ENCODE measurements around the gene BPIFB4. TPM values are rescaled to one million over a fixed set of nuclear protein-coding genes. Genes with fewer than 3 reads are reported as not detected.

BPIFB4 gene
- total RNA-seq, 1 experiment from 2014 or later = not detected

DNA sequence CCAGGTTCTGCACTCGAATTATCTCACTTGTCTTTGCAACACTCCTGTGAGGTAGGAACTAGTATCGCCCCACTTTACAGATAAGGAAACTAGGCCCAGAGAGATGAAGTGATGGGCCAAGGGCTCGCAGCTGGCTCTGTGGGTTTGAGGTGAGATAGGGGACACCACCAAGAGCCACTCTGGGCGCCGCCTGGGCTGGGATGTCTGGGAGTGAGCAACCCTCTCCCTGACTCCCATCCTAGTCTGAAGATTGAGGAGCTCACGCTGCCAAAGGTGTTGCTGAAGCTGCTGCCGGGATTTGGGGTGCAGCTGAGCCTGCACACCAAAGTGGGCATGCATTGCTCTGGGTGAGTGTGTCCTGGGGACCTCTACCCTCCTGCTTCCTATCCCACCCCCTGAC is 20.3 kb upstream of the BPIFB4 start:
- DNase-seq (ENCODE audit: low read depth, low spot score) (no peak), ATAC-seq (no peak)
- no peaks in the 10 kb centered on the region for H3K36me3 ChIP-seq (ENCODE audit: control insufficient read depth, insufficient read depth, low read length)
- no peaks in the 10 kb centered on the region for H3K27me3 ChIP-seq (ENCODE audit: control insufficient read depth, insufficient read depth, low read length)
- H3K9me3 ChIP-seq (ENCODE audit: control insufficient read depth, insufficient read depth, low read depth, low read length) = no peaks in the 10 kb centered on the region
- intact Hi-C loops (cut with micrococcal nuclease; ENCODE audit: unreplicated experiment) (no loop called here), in situ Hi-C loops (cut with HindIII; ENCODE audit: low pct_unique_long_range_greater_than_20kb, low sequenced_read_pairs) (no loop called here)
- CTCF ChIA-PET = no interaction called here
- no peak overlapping the region for H3K4me3 ChIP-seq (ENCODE audit: low read depth in 2 of 2, low read length in 2 of 2)
- H3K27ac ChIP-seq (ENCODE audit: low read length) = no peak overlapping the region
- no TSS peak for BruUV-seq (replicated peaks)
- H3K4me1 ChIP-seq (ENCODE audit: control insufficient read depth, insufficient read depth, low read length) = no peaks in the 10 kb centered on the region
- TF ChIP-seq, protein P1, sequence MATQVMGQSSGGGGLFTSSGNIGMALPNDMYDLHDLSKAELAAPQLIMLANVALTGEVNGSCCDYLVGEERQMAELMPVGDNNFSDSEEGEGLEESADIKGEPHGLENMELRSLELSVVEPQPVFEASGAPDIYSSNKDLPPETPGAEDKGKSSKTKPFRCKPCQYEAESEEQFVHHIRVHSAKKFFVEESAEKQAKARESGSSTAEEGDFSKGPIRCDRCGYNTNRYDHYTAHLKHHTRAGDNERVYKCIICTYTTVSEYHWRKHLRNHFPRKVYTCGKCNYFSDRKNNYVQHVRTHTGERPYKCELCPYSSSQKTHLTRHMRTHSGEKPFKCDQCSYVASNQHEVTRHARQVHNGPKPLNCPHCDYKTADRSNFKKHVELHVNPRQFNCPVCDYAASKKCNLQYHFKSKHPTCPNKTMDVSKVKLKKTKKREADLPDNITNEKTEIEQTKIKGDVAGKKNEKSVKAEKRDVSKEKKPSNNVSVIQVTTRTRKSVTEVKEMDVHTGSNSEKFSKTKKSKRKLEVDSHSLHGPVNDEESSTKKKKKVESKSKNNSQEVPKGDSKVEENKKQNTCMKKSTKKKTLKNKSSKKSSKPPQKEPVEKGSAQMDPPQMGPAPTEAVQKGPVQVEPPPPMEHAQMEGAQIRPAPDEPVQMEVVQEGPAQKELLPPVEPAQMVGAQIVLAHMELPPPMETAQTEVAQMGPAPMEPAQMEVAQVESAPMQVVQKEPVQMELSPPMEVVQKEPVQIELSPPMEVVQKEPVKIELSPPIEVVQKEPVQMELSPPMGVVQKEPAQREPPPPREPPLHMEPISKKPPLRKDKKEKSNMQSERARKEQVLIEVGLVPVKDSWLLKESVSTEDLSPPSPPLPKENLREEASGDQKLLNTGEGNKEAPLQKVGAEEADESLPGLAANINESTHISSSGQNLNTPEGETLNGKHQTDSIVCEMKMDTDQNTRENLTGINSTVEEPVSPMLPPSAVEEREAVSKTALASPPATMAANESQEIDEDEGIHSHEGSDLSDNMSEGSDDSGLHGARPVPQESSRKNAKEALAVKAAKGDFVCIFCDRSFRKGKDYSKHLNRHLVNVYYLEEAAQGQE (IDR thresholded peaks at IDR 0.05; ENCODE audit: insufficient read depth in 1 of 2, low read depth in 2 of 2, low read length in 1 of 2) = no peak
- TF ChIP-seq SIN3A (IDR thresholded peaks at IDR 0.05; ENCODE audit: borderline replicate concordance, insufficient read depth, low read depth, low read length) = no peak
- POLR2A ChIA-PET = no interaction called here

DNA sequence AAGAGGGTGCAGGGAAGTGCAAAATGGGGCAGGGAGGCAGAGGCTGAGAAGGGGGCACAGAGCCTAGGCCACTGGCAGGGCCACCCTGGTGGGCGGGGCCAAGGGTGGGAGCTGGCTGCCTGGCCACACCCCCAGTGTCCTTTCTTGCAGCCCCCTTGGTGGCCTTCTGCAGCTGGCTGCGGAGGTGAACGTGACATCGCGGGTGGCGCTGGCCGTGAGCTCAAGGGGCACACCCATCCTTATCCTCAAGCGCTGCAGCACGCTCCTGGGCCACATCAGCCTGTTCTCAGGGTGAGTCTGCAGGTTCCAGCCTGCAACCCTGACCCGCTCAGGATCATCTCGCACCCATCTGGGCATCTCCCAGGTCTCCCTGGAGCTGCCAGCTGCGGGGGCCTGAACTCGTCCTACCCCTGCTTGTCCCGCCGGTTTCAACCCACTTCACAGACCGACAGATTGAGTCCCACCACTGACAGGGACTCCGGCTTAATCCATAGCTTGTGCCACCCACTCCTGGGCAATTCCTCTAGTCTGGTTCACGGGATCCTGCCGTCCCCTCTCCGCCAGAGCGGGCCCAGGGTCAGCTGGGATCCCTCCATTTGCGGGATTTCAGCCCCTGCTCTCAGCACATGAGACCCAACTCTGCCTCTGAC is 19.6 kb upstream of the BPIFB4 start:
- no peaks in the 10 kb centered on the region for H3K4me1 ChIP-seq (ENCODE audit: control insufficient read depth, insufficient read depth, low read length)
- TF ChIP-seq, protein P1 (IDR thresholded peaks at IDR 0.05; ENCODE audit: insufficient read depth in 1 of 2, low read depth in 2 of 2, low read length in 1 of 2) = no peak
- TF ChIP-seq TCF7L2 (IDR thresholded peaks at IDR 0.05; ENCODE audit: low read depth, low read length) (no peak), POLR2AphosphoS5 (IDR thresholded peaks at IDR 0.05; ENCODE audit: low read depth, low read length) (no peak), SIN3A (IDR thresholded peaks at IDR 0.05; ENCODE audit: borderline replicate concordance, insufficient read depth, low read depth, low read length) (no peak)
- TF ChIP-seq, protein P2, sequence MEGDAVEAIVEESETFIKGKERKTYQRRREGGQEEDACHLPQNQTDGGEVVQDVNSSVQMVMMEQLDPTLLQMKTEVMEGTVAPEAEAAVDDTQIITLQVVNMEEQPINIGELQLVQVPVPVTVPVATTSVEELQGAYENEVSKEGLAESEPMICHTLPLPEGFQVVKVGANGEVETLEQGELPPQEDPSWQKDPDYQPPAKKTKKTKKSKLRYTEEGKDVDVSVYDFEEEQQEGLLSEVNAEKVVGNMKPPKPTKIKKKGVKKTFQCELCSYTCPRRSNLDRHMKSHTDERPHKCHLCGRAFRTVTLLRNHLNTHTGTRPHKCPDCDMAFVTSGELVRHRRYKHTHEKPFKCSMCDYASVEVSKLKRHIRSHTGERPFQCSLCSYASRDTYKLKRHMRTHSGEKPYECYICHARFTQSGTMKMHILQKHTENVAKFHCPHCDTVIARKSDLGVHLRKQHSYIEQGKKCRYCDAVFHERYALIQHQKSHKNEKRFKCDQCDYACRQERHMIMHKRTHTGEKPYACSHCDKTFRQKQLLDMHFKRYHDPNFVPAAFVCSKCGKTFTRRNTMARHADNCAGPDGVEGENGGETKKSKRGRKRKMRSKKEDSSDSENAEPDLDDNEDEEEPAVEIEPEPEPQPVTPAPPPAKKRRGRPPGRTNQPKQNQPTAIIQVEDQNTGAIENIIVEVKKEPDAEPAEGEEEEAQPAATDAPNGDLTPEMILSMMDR (IDR thresholded peaks at IDR 0.05) = no peak
- CTCF ChIA-PET = no interaction called here
- H3K27ac ChIP-seq (ENCODE audit: low read length) = no peak overlapping the region
- in situ Hi-C loops (cut with HindIII; ENCODE audit: low pct_unique_long_range_greater_than_20kb, low sequenced_read_pairs) = no loop called here
- no peak overlapping the region for H3K4me3 ChIP-seq (ENCODE audit: low read depth in 2 of 2, low read length in 2 of 2)
- no peaks in the 10 kb centered on the region for H3K9me3 ChIP-seq (ENCODE audit: control insufficient read depth, insufficient read depth, low read depth, low read length)
- H3K36me3 ChIP-seq (ENCODE audit: control insufficient read depth, insufficient read depth, low read length) = no peaks in the 10 kb centered on the region
- intact Hi-C loops (cut with micrococcal nuclease; ENCODE audit: unreplicated experiment) = no loop called here
- no TSS peak for BruUV-seq (replicated peaks)
- no peaks in the 10 kb centered on the region for H3K27me3 ChIP-seq (ENCODE audit: control insufficient read depth, insufficient read depth, low read length)
- ATAC-seq (no peak), DNase-seq (ENCODE audit: low read depth, low spot score) (no peak)
- POLR2A ChIA-PET = no interaction called here
